ENCODE results near the gene SF1.

SF1 gene

DNA sequence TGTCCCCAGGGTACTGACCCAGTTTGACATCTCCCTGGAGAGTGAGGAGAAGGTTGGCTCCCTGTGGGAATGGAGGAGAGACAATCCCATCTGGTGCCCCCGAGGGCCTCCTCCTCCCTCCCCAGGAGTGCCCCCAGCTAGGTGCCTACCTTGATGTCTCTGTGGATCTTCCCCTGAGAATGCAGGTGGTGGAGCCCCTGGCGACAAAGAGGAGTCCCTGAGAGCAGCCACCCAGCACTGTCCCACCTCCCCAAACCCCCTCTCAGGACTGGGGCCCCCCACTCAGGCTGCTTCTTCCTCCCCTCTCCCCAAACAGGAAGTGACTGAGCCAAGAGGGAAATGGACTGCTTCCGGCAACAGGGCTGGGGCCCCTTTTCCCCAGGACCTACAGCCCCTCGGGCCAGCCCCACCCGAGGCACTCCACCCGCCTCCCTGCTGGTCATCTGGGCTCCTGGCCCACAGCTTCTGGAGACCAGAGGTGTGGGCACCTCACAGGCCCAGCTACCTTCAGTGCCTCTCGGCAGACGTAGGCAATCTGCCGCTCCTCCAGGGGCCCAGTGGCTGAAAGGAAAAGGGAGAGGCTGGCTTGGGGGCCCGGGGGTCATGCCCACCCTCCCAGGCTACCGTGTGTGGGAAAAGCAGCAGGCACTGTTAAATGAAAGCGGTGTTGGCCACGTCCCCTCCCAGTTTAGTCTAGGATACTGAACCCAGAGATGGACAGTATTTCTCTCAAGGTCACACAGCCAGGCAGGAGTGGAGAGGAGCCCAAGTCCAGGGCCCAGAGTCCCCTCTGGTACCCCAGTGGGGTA lies 23.4 kb upstream of the SF1 start:
- DNase-seq = no peak

DNA sequence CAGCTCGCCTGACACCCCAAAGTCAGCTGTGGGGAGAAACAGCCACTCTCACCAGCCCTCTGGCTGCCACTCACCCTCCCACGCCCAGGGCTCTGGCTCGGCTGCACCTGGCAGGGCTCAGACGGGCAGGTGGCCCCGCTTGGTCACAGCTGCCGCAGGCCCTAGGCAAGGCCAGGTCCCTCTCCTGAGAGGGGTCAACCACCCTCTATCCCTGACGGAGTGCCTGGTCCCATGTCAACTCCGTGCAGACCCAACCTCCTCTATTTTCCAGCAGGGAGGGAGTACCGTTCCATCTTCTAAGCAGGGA lies 22.8 kb upstream of the SF1 start:
- no peak for DNase-seq

DNA sequence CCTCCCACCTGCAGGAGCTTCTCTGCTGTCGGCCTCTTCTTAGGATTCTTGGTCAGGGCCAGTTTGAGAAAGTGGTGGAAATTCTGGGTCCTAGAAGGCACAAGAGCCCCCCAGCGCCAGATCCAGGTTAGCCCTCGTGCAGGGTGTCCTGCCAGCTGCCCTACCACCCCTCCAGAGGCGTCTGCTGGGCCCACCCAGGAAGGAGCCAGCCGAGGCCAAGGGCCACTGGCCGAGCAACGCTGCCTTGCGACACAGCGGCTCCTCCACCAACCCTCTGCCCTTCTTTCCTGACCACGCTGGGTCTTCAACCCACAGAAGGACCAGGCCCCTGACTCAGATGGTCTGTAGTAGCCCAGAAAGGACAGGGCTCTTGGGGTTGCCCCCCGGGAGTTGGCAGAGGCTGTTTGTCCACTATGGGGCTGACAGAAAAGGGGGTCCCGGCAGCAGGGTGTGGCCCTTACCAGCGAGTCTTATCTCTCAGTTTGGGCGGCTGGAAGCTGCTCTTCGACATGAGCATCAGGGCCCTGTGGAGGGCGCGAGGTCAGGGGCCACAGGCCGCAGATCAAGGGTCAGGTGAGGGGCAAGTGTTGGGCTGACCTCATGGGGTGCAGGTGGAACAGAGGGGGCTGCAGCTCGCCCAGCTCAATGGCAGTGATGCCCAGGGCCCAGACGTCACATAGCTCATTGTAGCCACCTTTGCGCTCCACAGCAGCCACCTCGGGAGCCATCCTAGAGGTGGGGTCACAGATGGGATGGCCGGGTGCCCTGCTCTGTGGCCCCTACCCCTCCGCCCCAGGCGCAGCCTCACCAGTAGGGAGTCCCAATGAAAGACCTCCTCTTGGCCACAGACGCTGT lies 22.2 kb upstream of the SF1 start:
- DNase-seq = no peak

DNA sequence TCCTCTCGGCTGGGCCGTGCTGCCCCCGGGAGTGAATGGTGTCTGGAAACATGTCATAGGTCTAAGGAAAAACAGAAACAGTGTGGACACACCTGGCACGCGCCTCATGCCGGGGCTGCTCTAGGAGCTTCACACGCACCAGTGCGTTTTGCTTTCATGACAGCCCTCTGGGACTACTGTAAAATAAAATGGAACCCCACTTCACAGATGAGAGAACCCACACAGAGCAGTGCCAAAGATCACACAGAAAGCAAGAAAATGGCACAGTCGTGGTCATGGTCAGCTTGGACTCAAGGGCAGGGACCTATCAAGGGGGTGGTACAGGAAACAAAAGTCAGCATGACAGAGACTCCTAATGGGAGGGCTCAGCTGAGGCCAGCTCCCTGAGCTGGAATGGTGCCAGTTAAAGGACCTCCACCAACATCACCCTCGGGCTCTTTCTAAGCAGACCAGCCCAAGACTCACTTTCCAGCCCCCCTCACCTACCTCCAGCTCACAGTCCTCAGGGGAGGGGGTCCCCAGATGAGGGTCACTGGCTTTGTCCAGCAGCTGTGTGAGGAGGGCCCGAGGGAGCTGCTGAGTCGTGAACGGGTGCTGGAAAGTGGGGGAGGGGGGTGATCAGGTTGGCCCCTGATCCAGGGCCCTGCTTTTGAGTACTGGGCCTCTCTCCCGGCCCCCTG lies 21.4 kb upstream of the SF1 start:
- no peak for DNase-seq

DNA sequence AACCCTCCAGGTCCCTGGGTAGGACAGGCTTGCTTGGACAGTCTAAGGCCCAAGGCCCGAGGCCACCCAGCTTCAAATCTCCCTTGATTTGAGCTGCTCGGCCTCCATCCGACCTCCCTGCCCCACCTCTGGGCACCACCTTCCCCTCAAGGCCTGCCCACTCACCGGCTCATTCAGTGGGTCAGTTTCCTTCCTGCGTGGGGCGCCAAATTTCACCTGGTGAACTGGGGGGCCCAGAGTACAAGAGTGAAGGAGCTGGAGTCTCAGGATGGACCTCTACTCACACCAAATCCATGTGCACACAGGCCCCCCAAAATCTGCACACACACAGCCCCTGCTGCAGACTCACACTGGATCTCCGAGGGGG lies 20.9 kb upstream of the SF1 start:
- no peak for DNase-seq

DNA sequence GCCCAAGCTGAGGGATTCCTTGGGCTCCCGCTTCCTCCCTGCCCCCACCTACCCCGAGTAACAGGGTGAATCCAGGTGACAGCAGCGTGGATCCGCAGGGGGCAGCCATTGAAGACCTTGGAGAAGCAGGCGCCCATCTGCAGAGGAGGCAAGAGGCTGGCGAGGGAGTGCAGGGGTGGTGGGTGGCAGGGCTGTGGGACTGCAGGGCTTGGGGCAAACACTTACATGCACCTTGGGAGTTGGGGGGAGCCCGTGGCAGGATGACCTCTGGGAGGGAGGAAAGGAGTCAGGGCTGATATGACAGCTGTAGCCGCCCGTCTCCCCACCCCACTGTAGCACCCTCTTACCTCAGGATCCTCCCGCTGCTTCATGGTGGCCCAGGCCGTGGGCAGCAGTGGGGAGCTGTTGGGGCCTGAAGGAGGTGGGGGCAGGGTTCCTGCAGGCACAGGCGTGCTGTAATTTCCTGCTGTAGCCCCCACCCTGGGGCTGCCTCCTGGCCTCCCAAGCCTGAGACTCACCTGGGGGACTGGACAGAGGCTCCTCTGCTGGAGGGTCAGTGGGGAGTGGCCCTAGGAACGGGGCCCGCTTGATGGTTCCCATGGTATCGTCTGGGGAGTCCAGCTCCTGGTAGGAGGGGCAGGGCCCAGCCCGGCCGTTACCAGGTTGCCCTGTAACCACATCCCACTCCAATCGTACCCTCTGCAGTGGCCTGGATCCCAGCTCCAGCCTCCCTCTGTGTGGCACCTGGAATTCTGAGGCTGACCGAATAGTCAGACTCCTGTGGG lies 18.6 kb upstream of the SF1 start:
- DNase-seq = no peak

DNA sequence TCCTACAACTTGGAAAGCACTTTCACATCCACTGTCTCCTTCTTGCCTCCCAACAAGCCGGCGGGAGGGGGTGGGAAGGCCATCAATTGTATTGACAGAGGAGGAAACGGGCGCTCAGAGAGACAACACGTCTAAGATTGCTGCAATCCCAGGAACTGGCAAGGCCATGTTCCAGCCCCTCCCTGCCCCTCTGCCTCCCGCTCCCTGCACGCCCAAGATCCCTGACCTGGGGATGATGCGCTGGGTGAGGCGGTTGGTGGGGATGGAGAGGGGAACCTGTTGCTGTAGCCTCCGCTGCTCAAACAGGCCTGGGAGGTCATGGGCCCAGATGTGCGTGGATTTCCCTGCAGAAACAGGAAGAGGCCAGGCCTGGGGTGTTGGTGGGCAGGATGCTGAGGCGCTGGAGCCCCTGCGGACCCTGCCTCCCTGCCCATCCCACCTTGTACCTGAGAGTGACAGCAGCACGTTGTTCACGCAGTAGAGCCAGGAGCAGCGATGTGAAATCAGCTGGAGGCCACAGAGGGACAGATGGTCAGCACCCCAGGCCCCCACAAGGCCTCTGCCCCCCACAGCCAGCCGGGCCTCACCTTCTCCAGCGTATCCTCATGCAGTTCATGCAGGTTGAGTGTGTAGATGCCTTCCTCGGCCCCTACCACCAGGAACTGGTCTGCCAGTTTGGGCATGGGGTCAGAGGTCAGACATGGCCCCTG lies 17.9 kb upstream of the SF1 start:
- no peak for DNase-seq

DNA sequence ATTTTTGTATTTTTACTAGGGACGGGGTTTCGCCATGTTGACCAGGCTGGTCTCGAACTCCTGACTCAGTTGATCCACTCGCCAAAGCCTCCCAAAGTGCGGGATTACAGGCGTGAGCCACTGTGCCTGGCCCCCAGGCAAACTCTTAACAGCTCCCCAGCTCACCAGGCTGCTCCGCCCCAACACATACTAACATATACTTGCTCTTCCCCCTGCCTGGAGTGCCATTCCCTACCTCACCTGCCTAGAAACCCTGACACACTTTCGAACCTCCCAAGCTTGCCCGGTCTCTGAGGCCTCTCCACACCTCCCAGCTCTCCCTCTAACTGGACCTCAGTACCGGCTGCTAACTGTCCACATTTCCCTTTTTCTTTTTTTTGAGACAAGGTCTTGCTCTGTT lies 16.2 kb upstream of the SF1 start:
- DNase-seq = no peak

DNA sequence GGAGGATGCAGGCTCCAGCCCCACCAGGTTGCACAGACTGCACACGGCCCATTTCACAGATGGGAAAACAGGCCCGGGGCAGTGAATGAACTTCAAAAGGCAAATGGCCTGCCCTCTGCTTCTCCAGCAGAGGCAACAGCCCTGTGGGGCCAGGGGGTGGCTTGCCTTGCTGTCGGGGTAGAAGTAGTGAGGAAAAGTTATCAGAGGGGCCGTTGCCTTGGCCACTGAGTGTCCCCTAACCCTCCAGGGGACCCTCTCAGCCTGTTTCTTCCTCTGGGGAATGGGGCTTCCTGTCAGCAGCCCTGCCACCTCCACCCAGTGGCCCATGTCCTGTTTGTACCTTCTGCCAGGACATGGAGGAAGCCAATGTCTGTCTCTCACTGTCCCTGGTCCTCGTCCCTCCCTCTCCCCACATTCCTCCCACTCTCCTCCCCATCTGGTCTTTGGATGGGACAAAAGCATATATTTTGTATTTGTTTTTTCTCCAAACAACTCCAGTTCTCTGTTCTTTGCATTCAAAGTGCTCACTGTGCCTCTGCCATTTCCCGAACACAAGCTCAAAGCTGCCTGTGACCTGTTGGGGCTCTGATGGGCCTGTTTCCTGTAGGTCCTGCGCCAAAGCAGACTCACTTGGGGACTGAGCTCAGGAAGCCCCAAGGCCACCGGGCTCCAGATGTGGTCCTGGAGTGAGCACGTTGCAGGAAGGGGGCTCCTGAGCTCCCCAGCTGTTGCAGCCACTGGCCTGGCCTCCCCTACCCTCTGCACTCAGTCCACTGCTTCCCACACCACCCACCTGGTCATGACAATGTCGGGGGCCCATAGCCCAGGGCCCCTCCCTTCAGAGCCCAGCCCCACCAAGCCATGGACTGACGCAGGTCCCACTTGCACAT lies 15.2 kb upstream of the SF1 start:
- DNase-seq = no peak

DNA sequence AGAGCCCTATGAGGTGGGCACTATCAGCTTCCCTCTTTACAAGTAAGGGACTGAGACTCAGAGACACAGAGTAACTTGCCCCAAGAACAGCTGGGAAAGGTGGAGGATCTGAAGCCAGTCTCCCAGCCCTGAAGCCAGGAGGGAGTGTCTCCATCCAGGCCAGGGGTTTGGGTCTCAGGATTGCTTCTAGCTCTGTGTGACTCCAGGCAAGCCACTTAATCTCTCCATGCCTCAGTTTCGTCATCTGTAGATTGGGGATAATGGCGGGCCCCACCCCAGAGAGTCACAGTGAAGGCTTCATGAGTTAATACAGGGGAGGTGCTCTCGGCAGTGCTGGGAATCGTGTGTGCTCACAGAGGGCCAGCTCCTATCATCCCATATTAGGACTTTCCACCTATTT lies 14.1 kb upstream of the SF1 start:
- DNase-seq = no peak

DNA sequence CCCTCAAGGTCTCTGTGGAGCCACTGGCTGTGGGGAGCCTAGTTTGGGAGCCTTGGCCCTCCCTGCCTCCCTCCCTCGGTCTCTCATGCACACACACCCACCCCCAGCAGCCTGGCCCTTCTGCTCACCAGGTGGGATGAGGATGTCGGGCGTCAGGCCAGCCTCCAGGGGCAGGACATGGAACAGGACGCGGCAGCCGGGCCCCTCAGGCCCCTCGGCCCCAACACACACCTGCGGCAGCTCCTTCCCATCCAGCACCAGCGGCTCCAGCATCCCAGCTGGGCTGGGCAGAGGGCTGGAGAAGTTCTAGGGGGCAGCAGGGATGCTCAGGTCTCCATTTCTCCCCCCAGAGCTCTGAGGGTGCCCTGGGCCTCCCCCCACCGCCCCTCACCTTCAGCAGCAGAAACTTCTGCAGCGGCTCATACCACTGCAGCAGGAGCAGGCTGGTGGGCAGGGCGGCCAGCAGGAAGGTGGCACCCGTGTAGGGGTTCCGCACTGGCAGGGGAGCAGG lies 13.5 kb upstream of the SF1 start:
- DNase-seq = no peak

DNA sequence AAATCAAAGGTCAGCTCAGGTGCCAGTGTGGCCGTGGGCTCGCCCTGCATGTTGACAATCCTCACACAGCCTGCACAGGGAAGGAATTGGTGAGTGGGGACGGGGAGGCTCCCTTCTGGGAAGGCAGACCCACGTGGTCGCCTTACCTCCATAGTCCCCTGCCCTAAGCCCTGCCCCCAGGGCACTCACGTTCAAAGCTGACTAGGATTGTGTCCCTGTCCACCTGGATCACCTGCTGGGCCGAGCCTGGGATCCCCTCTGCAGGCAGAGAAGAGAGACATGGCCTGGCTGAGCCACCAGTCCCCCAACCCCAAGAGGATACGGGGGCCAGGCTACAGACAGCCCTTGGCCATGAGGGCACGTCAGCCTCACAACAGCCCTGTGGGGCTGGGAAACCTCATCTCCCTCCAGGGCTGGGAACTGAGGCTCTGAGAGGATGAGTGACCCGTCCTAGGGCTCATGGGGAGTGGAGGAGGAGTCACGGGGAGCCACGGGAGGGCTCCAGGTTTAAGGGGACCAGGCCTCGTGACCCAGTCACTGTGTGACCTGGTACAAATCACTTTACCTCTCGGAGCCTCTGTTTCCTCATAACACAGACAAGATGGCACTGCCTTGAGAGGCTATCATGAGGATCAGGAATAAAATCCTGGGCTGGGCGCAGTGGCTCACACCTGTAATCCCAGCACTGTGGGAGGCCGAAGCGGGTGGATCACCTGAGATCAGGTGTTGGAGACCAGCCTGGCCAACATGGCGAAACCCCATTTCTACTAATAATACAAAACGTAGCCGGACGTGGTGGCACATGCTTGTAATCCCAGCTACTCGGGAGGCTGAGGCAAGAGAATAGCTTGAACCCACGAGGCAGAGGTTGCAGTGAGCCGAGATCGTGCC lies 12.1 kb upstream of the SF1 start:
- DNase-seq = no peak

DNA sequence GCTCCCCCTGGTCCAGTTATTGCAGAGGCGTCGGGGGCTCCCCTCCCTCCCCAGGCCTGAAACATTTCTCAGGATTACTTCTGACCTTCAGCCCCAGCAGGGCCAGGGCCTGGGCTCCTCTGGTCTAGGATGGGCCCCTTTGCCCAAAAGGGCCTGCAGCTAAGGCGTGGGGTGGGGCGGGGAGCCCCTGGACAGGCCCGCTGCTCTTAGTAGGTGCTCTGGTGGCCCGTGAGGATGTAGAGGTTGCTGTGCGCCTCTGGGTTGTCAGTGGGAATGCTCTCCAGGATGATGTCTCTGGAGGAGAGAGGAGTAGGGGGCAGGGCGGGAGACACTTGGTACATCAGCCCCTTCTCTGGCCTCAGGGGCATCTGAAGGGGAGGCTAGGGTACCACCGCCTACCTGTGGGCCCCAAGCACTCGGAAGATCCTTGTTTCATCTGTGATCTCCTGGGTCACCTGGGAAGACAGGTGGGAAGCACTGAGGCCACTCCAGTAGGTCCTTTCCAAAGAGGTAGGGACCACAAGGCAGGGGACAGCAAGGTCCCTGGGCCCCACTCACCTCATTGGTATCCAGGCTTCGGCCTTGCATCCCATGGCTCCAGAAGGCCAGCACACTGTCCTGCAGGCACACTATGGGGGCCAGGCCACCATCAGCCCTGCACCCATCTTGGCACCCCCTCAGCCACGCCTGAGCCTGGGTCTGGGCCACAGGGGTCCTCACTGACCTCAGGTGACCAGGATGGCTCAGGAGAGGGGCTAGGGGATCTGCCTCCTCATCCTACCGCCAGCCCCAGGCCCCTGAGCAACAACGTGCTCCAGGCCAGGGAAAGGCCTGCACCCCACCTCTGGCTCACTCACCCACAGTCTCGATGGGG lies 11.2 kb upstream of the SF1 start:
- DNase-seq = no peak

DNA sequence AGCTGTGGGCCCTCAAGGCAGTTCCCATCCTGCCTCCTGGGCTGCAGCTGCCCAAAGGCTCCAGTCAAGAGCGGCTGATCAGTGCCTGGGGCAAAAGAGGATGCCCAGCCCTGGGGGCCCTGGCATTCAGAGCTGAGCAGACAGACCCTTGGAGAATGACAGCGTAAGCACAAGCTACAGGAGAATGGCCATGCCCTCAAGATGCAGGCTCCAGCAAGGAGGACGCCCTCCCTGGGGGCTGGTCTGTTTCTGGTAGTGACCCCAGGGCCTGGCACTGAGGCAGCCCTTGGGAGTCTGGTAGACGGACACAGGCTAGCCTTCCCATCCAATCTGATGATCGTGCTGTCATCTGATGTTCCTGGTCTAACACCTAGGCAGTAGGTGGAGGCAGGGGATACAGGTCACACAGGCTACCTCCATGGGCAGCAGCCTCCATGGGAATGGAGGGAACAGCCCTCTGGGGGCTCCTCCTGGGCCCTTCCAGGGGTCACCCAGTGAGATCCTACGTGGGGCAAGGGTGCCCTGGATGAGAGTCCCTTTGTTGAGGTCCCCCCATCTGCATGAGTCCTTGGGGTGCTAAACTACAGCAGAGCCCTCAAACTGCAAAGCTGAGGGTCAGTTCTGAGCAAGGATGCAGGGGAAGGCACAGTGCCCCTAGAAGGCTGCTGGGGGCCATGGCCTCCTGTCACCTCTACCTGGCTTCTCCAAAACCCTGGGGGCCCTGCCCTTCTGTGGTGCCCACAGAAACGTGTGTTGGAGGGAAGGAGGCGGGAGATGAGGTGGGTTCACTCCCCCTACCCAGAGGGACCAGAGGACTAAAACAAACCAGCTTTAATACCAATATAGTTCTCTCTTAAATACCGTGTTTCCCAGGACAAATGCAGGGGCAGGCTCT lies 10.2 kb upstream of the SF1 start:
- no peak for DNase-seq

DNA sequence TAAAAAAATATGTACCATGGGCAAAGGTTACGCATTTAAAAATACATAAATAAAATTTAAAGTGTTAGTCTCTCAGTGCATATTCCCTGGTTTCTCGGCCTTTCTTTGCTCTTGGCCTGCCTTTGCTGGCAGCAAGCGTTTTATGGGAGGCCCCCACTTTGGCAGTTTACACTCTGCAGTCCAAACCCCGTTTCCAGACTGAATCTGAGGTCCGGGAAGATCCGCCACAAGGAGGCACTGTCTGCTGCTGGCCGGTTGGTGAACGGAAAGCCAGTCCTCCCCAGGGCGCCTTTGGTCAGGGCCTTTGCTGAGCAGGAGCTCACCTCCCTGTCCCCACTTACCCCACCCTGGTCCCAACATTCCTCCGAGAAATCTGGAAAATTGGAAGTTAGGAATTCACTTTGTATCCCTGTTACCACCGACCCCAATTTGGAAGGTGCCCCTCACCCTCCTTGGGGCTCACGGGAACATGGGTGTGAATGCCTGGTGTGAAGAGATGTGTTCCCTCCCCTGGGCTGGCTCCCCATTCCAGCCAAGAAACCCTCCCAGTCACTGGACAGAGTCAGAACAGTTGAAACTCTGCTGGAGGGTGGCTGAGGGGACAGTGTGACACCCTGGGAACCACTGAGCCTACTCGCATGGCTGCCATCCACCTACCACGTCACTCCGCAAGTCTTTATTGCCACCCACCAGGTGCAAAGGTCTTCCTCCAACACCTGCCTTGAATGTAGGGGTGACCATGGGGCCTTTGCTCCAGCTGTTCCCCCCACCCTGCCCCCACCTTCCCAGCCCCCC lies 9.4 kb upstream of the SF1 start:
- DNase-seq = peak; percentile 66 to 70

DNA sequence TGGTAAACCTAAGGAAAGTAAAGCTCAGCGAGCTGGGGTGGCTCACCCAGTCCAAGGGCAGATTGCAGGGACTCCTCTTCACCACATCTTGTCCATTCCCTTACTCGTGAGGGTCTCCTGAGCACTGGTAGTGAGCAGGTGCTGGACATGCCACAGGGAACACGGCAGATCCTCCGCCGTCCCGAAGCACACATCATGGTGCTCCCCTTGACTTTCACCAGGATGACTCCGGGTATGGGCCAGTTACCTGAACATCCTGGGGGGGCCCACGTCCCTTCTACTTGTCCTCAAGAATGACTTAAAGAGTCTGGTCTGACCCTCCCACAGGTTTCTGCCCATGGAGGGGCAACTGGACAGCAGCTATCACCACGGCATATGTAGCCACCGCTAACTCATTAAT lies 8.0 kb upstream of the SF1 start:
- DNase-seq = no peak

All from inflammatory macrophage (primary cell).